Endothelial cell of umbilical vein (primary cell): ENCODE measurements around the gene MYO1E. TPM values are rescaled to one million over a fixed set of nuclear protein-coding genes. Genes with fewer than 3 reads are reported as not detected.
A peak's percentile ranks its signal among the peaks of the same experiment; 100 is the strongest.
"Not testable (repeated sequence)": the region's sequence is repeated elsewhere in the genome, so short reads cannot be mapped to it uniquely, and the experiment has no call there.

Source experiments
- BruUV-seq: library from RNA; stranded (reverse); fragments of 400-500 nt; replicated peaks from 2 replicates; lab custom pipeline; 2021; lab: Mats Ljungman, UMichigan
- CTCF ChIA-PET: fragments of 300-600, 350-600 bp; sonication (Branson Sonifier 250); formaldehyde crosslinking; loops from one replicate; lab custom pipeline; 2021; ENCODE audit warnings: antibody characterized with exemption, inconsistent platforms; lab: Charles Lee
- POLR2A ChIA-PET: fragments of 300-600, 350-600 bp; sonication (Branson Sonifier 250); formaldehyde crosslinking; loops from one replicate; lab custom pipeline; 2021; ENCODE audit warnings: antibody characterized with exemption, inconsistent platforms; lab: Charles Lee
- DNase-seq: peaks from one replicate; pipeline ENCODE4 v3.0.0-alpha.2; 2011; ENCODE audit warnings: low read depth, low spot score
- FAIRE-seq: peaks from 2 replicates; lab custom pipeline; 2011; peaks lifted over from hg19 to GRCh38; lab: Jason Lieb, UNC
- H2AFZ ChIP-seq: 2 replicates; pipeline ENCODE4 v1.6.0; 2012; ENCODE audit warnings: low read depth, low read length, control low read depth, inconsistent platforms
- H3K27ac ChIP-seq: 2 replicates; pipeline ENCODE4 v1.5.1; 2011; ENCODE audit warnings: low read depth, mild to moderate bottlenecking, control low read depth, low read length, moderate library complexity; ENCODE audit not compliant: insufficient read depth
- H3K27me3 ChIP-seq, 2 experiments: 2 replicates each; pipeline versions ENCODE4 v1.6.0 to v1.6.1; 2011; ENCODE audit warnings: low read length in 2 of 2, mixed read lengths in 1 of 2; ENCODE audit not compliant: control insufficient read depth in 2 of 2, insufficient read depth in 2 of 2
- H3K36me3 ChIP-seq, 2 experiments: 2 replicates in 1 of 2; 3 replicates in 1 of 2; pipeline ENCODE4 v1.5.1; 2011; ENCODE audit warnings: low read length in 2 of 2, mild to moderate bottlenecking in 1 of 2, moderate library complexity in 1 of 2; ENCODE audit not compliant: control insufficient read depth in 2 of 2, insufficient read depth in 2 of 2; ENCODE audit errors: extremely low read depth in 1 of 2
- H3K4me1 ChIP-seq: 3 replicates; pipeline ENCODE4 v1.5.1; 2011; ENCODE audit warnings: mild to moderate bottlenecking, low read length; ENCODE audit not compliant: control insufficient read depth, insufficient read depth; ENCODE audit errors: extremely low read depth
- H3K4me2 ChIP-seq: 2 replicates; pipeline ENCODE4 v1.6.1; 2011; ENCODE audit warnings: low read length, control low read depth, mixed read lengths; ENCODE audit not compliant: insufficient read depth
- H3K4me3 ChIP-seq, 3 experiments: fragments of 200-600 bp in 1 of 3; sonication (generic), shearing (Covaris generic) in 1 of 3; replicated peaks in 1 of 3; 2 replicates each; pipeline ENCODE4 v1.5.1; 2011 to 2016; ENCODE audit warnings: control low read depth in 3 of 3, low read length in 3 of 3, mild to moderate bottlenecking in 2 of 3, inconsistent platforms in 1 of 3, low read depth in 1 of 3, moderate library complexity in 1 of 3; ENCODE audit not compliant: insufficient read depth in 1 of 3
- H3K79me2 ChIP-seq: 2 replicates; pipeline ENCODE4 v1.6.0; 2012; ENCODE audit warnings: low read length, inconsistent platforms; ENCODE audit not compliant: control insufficient read depth, insufficient read depth
- H3K9ac ChIP-seq: replicated peaks from 2 replicates; pipeline ENCODE3; 2011; ENCODE audit warnings: low read length, control low read depth; ENCODE audit not compliant: insufficient read depth; ENCODE audit errors: extremely low read depth
- H3K9me1 ChIP-seq: replicated peaks from 3 replicates; pipeline ENCODE4 v1.6.0; 2011; ENCODE audit warnings: mild to moderate bottlenecking, low read length; ENCODE audit not compliant: control insufficient read depth, insufficient read depth; ENCODE audit errors: extremely low read depth
- H3K9me3 ChIP-seq: replicated peaks from 2 replicates; pipeline ENCODE4 v1.5.1; 2012; ENCODE audit warnings: low read length, inconsistent platforms; ENCODE audit not compliant: control insufficient read depth, insufficient read depth
- H4K20me1 ChIP-seq: replicated peaks from 2 replicates; pipeline ENCODE3; 2011; ENCODE audit warnings: mild to moderate bottlenecking, low read length; ENCODE audit not compliant: control insufficient read depth, insufficient read depth; ENCODE audit errors: extremely low read depth
- EZH2 ChIP-seq: IDR thresholded peaks from 2 replicates; pipeline ENCODE4 v1.6.1; 2012; ENCODE audit warnings: borderline replicate concordance, low read depth, mild to moderate bottlenecking, moderate library complexity, low read length, inconsistent platforms; ENCODE audit not compliant: severe bottlenecking
- FOS ChIP-seq: IDR thresholded peaks from 2 replicates; pipeline ENCODE4 v1.6.1; 2011; ENCODE audit warnings: mild to moderate bottlenecking, low read length, moderate library complexity, borderline replicate concordance; ENCODE audit not compliant: insufficient read depth
- GATA2 ChIP-seq: IDR thresholded peaks from 2 replicates; pipeline ENCODE4 v1.7.0; 2011; ENCODE audit warnings: low read depth, mild to moderate bottlenecking, moderate library complexity, mixed read lengths, low read length; ENCODE audit not compliant: insufficient read length, insufficient read depth
- JUN ChIP-seq: IDR thresholded peaks from 2 replicates; pipeline ENCODE4 v1.6.1; 2011; ENCODE audit warnings: borderline replicate concordance, low read depth; ENCODE audit not compliant: insufficient read length, insufficient read depth
- MAX ChIP-seq: IDR thresholded peaks from 2 replicates; pipeline ENCODE4 v1.6.1; 2011; ENCODE audit not compliant: insufficient read depth, insufficient read length
- MYC ChIP-seq: IDR thresholded peaks from one replicate; pipeline ENCODE4 v1.6.1; 2011; ENCODE audit warnings: mild to moderate bottlenecking, low read depth, low read length
- POLR2A ChIP-seq: IDR thresholded peaks from 2 replicates; pipeline ENCODE4 v1.6.1; 2012; ENCODE audit warnings: low read depth, mild to moderate bottlenecking, control low read depth, low read length
- POLR2AphosphoS5 ChIP-seq: IDR thresholded peaks from 2 replicates; pipeline ENCODE4 v1.6.1; 2012; ENCODE audit warnings: low read depth, mild to moderate bottlenecking, control low read depth, low read length, moderate library complexity; ENCODE audit not compliant: insufficient read depth
- dilution Hi-C: fragments of 300-500 bp; cut with MboI; formaldehyde crosslinking; loops from one replicate; pipeline ENCODE4 v1.15.0; 2019; ENCODE audit warnings: low sequenced_read_pairs; ENCODE audit not compliant: extremely low pct_ligation_motif_present
- intact Hi-C: fragments of 100-400 bp; cut with micrococcal nuclease; formaldehyde crosslinking; loops from one replicate; pipeline ENCODE4 v1.10.0; 2022
- polyA plus RNA-seq, 4 experiments: library from polyadenylated mRNA; depleted of rRNA in 3 of 4; stranded (reverse) in 3 of 4; unstranded in 1 of 4; fragments of >200 nt; gene quantifications; 2 replicates each; pipeline versions ENCODE4 v1.2.1 to v1.2.3, GENCODE V29; 2011 to 2012; ENCODE audit warnings: missing spikeins in 1 of 4
- total RNA-seq: library from RNA; stranded (reverse); gene quantifications from 2 replicates; pipeline ENCODE4 v1.2.3, GENCODE V29; 2021
- TF ChIP-seq, protein P1 (sequence below), 2 donors: IDR thresholded peaks; 1 replicate in 1 of 2; 2 replicates in 1 of 2; pipeline ENCODE4 v1.5.1; 2011; ENCODE audit warnings: low read length in 2 of 2, mild to moderate bottlenecking in 2 of 2, moderate library complexity in 2 of 2, control low read depth in 1 of 2, inconsistent platforms in 1 of 2, low read depth in 1 of 2; ENCODE audit not compliant: insufficient read depth in 1 of 2; ENCODE audit errors: extremely low read depth in 1 of 2

The MYO1E gene
- total and polyA plus RNA-seq, 2 donors (not counting 3 experiments of a cell fraction or from before 2014, with no cell fraction given) = 31.6 to 218 TPM

- FAIRE-seq = no peak
Observed at GRCh38 chr15:59388670-59389069, 16.0 kb upstream of the MYO1E start.

DNA sequence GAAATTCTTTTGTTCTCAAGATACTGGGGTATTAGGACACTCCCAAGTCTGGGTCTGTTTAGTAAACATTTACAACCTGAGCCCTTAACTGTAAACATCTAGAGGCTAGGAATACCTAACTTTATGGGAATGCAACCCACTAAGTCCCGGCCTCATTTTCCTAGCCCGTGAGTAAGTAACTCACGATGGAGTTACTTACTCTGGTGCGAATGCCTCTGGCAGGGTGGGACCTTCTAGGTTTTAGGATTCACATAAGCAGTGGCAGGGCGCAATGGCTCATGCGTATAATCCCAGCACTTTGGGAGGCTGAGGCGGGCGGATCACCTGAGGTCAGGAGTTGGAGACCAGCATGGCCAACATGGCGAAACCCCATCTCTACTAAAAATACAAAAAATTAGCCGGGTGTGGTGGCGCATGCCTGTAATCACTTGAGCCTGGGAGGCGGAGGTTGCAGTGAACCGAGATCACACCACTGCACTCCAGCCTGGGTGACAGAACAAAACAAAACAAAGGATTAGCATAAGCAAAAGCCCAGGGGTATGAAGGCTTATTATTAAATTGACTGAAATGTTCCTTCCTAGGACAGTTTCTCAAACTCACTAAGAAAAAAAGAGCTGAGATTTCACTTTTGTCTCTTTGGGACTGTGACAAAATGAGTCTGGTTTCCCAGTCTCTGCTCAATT, 14.7 kb upstream of the MYO1E start:
- BruUV-seq, H3K79me2 ChIP-seq, intact Hi-C loops, H3K27me3 ChIP-seq, H3K9me3 ChIP-seq, CTCF ChIA-PET, H3K4me3 ChIP-seq, POLR2A ChIA-PET, H3K9me1 ChIP-seq, H3K9ac ChIP-seq, dilution Hi-C loops, H3K4me2 ChIP-seq, H3K27ac ChIP-seq, DNase-seq, H3K36me3 ChIP-seq, H2AFZ ChIP-seq, H3K4me1 ChIP-seq, FAIRE-seq, H4K20me1 ChIP-seq: not testable (repeated sequence)

More at GRCh38 chr15:59388670-59389069, 16.0 kb upstream of the MYO1E start:
- Histone ChIP-seq H3K4me2 (no peak overlapping the region), H3K9ac (no peak overlapping the region), H3K79me2 (no peaks in the 10 kb centered on the region), H3K4me3 (no peak overlapping the region), H3K36me3 (no peaks in the 10 kb centered on the region), H3K4me1 (no peaks in the 10 kb centered on the region), H2AFZ (no peak overlapping the region), H3K9me1 (no peaks in the 10 kb centered on the region), H3K27ac (no peak overlapping the region), H3K9me3 (no peaks in the 10 kb centered on the region), H4K20me1 (no peaks in the 10 kb centered on the region), H3K27me3 (no peaks in the 10 kb centered on the region)
- dilution Hi-C loops (no loop called here), intact Hi-C loops (no loop called here)
- no peak for TF ChIP-seq EZH2
- TF ChIP-seq, protein P1, sequence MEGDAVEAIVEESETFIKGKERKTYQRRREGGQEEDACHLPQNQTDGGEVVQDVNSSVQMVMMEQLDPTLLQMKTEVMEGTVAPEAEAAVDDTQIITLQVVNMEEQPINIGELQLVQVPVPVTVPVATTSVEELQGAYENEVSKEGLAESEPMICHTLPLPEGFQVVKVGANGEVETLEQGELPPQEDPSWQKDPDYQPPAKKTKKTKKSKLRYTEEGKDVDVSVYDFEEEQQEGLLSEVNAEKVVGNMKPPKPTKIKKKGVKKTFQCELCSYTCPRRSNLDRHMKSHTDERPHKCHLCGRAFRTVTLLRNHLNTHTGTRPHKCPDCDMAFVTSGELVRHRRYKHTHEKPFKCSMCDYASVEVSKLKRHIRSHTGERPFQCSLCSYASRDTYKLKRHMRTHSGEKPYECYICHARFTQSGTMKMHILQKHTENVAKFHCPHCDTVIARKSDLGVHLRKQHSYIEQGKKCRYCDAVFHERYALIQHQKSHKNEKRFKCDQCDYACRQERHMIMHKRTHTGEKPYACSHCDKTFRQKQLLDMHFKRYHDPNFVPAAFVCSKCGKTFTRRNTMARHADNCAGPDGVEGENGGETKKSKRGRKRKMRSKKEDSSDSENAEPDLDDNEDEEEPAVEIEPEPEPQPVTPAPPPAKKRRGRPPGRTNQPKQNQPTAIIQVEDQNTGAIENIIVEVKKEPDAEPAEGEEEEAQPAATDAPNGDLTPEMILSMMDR (IDR thresholded peaks at IDR 0.05; ENCODE audit: extremely low read depth in 1 of 2, insufficient read depth in 1 of 2, low read depth in 1 of 2, low read length in 2 of 2) = no peak
- no peak for TF ChIP-seq POLR2A
- peak; percentile 21 for TF ChIP-seq FOS
- no peak for TF ChIP-seq MAX
- no peak for TF ChIP-seq MYC
- TF ChIP-seq POLR2AphosphoS5 = no peak
- no peak for TF ChIP-seq GATA2
- TF ChIP-seq JUN = peak; percentile 41
- POLR2A ChIA-PET = no interaction called here
- CTCF ChIA-PET = no interaction called here
- peak; percentile 11 for DNase-seq
- BruUV-seq = no TSS peak
